B cell (primary cell): Measurements from ENCODE around the gene HNF1B. TPM values are rescaled to one million over a fixed set of nuclear protein-coding genes. Genes with fewer than 3 reads are reported as not detected.

Source experiments
- ATAC-seq: fragments of 200-7000 bp; cut with Tn5 transposase; one replicate; pipeline ENCODE4 v1.10.0; 2021; ENCODE audit warnings: low read depth, mild to moderate bottlenecking, moderate number of reproducible peaks, moderate library complexity
- CTCF ChIA-PET: fragments of 350-600 bp; sonication (Branson Sonifier 250); formaldehyde crosslinking; loops from one replicate; lab custom pipeline; 2021; ENCODE audit warnings: antibody characterized with exemption, inconsistent platforms; lab: Charles Lee
- POLR2A ChIA-PET: fragments of 350-600 bp; sonication (Branson Sonifier 250); formaldehyde crosslinking; loops from one replicate; lab custom pipeline; 2021; ENCODE audit warnings: antibody characterized with exemption; lab: Charles Lee
- DNase-seq: peaks from one replicate; pipeline ENCODE4 v3.0.0; 2013
- H2AFZ ChIP-seq: 2 replicates; pipeline ENCODE4 v1.6.1; 2012; ENCODE audit warnings: mild to moderate bottlenecking, low read depth, low read length; ENCODE audit not compliant: insufficient read depth, poor library complexity, severe bottlenecking
- H3K27ac ChIP-seq, 2 donors: 1 replicate in 1 of 2; 2 replicates in 1 of 2; pipeline ENCODE4 v1.5.1; 2012 to 2013; ENCODE audit warnings: low read length in 2 of 2, mild to moderate bottlenecking in 2 of 2, moderate library complexity in 1 of 2
- H3K27me3 ChIP-seq, 4 experiments: fragments of 200-600 bp in 1 of 4; sonication (generic) in 1 of 4; replicated peaks in 1 of 4; 1 replicate in 2 of 4; 2 replicates in 2 of 4; pipeline versions ENCODE4 v1.6.1 to v1.7.0; 2013 to 2016; ENCODE audit warnings: low read length in 3 of 4, mild to moderate bottlenecking in 2 of 4, mixed read lengths in 1 of 4, moderate library complexity in 1 of 4; ENCODE audit not compliant: insufficient read depth in 4 of 4, control insufficient read depth in 3 of 4; ENCODE audit errors: control extremely low read depth in 1 of 4
- H3K36me3 ChIP-seq, 2 experiments: replicated peaks in 1 of 2; 1 replicate in 1 of 2; 2 replicates in 1 of 2; pipeline versions ENCODE4 v1.6.1 to v1.7.1; 2013; ENCODE audit warnings: low read length in 1 of 2; ENCODE audit not compliant: insufficient read depth in 2 of 2, control insufficient read depth in 1 of 2; ENCODE audit errors: control extremely low read depth in 1 of 2, extremely low read depth in 1 of 2
- H3K4me1 ChIP-seq, 2 donors: fragments of 200-600 bp in 1 of 2; sonication (generic) in 1 of 2; 1 replicate in 1 of 2; 2 replicates in 1 of 2; pipeline versions ENCODE4 v1.5.1 to v1.6.1; 2013 to 2017; ENCODE audit warnings: low read length in 2 of 2; ENCODE audit not compliant: control insufficient read depth in 2 of 2, insufficient read depth in 2 of 2
- H3K4me2 ChIP-seq: replicated peaks from 2 replicates; pipeline ENCODE3; 2012; ENCODE audit warnings: mild to moderate bottlenecking, low read depth, low read length; ENCODE audit not compliant: poor library complexity, severe bottlenecking
- H3K4me3 ChIP-seq, 5 experiments: fragments of 200-600 bp in 1 of 5; sonication (generic) in 1 of 5; 1 replicate in 3 of 5; 2 replicates in 2 of 5; pipeline versions ENCODE4 v1.5.1 to v1.7.0; 2011 to 2016; ENCODE audit warnings: low read length in 4 of 5, mild to moderate bottlenecking in 4 of 5, low read depth in 2 of 5, control low read depth in 1 of 5, moderate library complexity in 1 of 5; ENCODE audit not compliant: insufficient read depth in 1 of 5; ENCODE audit errors: control extremely low read depth in 1 of 5, extremely low read depth in 1 of 5
- H3K79me2 ChIP-seq: fragments of 200-600 bp; sonication (generic); one replicate; pipeline ENCODE4 v1.6.0; 2016; ENCODE audit warnings: low read length; ENCODE audit not compliant: control insufficient read depth, insufficient read depth
- H3K9ac ChIP-seq: fragments of 200-600 bp; sonication (generic); 2 replicates; pipeline ENCODE4 v1.6.1; 2017; ENCODE audit warnings: mild to moderate bottlenecking, low read length, moderate library complexity
- H3K9me3 ChIP-seq, 3 donors: one replicate each; pipeline versions ENCODE4 v1.6.1 to v1.7.1; 2013; ENCODE audit warnings: low read length in 2 of 3; ENCODE audit not compliant: control insufficient read depth in 2 of 3, insufficient read depth in 1 of 3; ENCODE audit errors: control extremely low read depth in 1 of 3
- H4K20me1 ChIP-seq: 2 replicates; pipeline ENCODE4 v1.6.0; 2012; ENCODE audit warnings: mild to moderate bottlenecking, low read length; ENCODE audit not compliant: insufficient read depth, control insufficient read depth, poor library complexity, severe bottlenecking
- H3K27ac Mint-ChIP-seq: one replicate; pipeline ENCODE4 v1.8.0; 2021; ENCODE audit warnings: mixed read lengths
- H3K27me3 Mint-ChIP-seq: one replicate; pipeline ENCODE4 v1.8.0; 2021; ENCODE audit warnings: mixed read lengths
- H3K4me1 Mint-ChIP-seq: one replicate; pipeline ENCODE4 v1.8.0; 2021; ENCODE audit warnings: mixed read lengths
- H3K4me3 Mint-ChIP-seq: one replicate; pipeline ENCODE4 v1.8.0; 2021; ENCODE audit warnings: mixed read lengths
- H3K9me3 Mint-ChIP-seq: one replicate; pipeline ENCODE4 v1.8.0; 2022; ENCODE audit warnings: mixed read lengths; ENCODE audit not compliant: insufficient read depth
- CTCF ChIP-seq: fragments of 200-600 bp; IDR thresholded peaks from one replicate; pipeline ENCODE4 v1.8.0; 2022; ENCODE audit warnings: antibody characterized with exemption, mild to moderate bottlenecking
- EZH2 ChIP-seq: IDR thresholded peaks from 2 replicates; pipeline ENCODE4 v1.6.1; 2012; ENCODE audit warnings: borderline replicate concordance, low read depth, mild to moderate bottlenecking, moderate library complexity, low read length; ENCODE audit not compliant: insufficient read depth, poor library complexity, severe bottlenecking
- WGBS: methylation state at CpG from one replicate; pipeline ENCODE4 v1.1.5; 2013; ENCODE audit warnings: missing lambda C conversion rate; ENCODE audit not compliant: insufficient coverage; 5-methylcytosine and 5-hydroxymethylcytosine counted together
- intact Hi-C: fragments of 100-400 bp; cut with micrococcal nuclease; formaldehyde crosslinking; loops from one replicate; pipeline ENCODE4 v1.10.0; 2022
- polyA plus RNA-seq: library from polyadenylated mRNA; depleted of rRNA; stranded (reverse); fragments of >200 nt; gene quantifications from 2 replicates; pipeline ENCODE4 v1.2.3, GENCODE V29; 2012
- total RNA-seq, 2 donors: library from RNA; stranded (reverse); fragments of 120-200 nt in 1 of 2; gene quantifications; 1 replicate in 1 of 2; 2 replicates in 1 of 2; pipeline versions ENCODE4 v1.2.3 to v1.2.4, GENCODE V29; 2013 to 2022

Gene HNF1B
- total and polyA plus RNA-seq, 2 donors (not counting 1 experiment from before 2014, with no cell fraction given) = 1.5 TPM; not detected in 1

- ChIA-PET POLR2A (no interaction called here), CTCF (no interaction called here)
Observed at GRCh38 chr17:37755455-37755854, 10.6 kb upstream of the HNF1B start.

GRCh38 chr17:37754363-37754762 is 9.5 kb upstream of the HNF1B start:
- Mint-ChIP-seq H3K27ac (no peak overlapping the region), H3K4me3 (no peak overlapping the region), H3K9me3 (no peaks in the 10 kb centered on the region), H3K27me3 (peaks cover 10% of the 10 kb centered on the region), H3K4me1 (no peaks in the 10 kb centered on the region)
- Histone ChIP-seq H3K9me3 (no peaks in the 10 kb centered on the region), H3K4me3 (no peak overlapping the region), H3K9ac (no peak overlapping the region), H3K4me1 (no peaks in the 10 kb centered on the region), H3K27me3 (peaks cover 0 to 4% (median 0%) of the 10 kb centered on the region in 4 experiments), H3K27ac (no peak overlapping the region), H2AFZ (no peak overlapping the region), H3K36me3 (no peaks in the 10 kb centered on the region), H4K20me1 (no peaks in the 10 kb centered on the region), H3K79me2 (no peaks in the 10 kb centered on the region), H3K4me2 (no peak overlapping the region)
- intact Hi-C loops = no loop called here
- ChIA-PET CTCF (no interaction called here), POLR2A (no interaction called here)
- ATAC-seq = no peak
- no peak for DNase-seq
- TF ChIP-seq CTCF (no peak), EZH2 (no peak)
- WGBS = 83% methylated on average over 5 of the region's 5 CpGs

More at GRCh38 chr17:37755455-37755854, 10.6 kb upstream of the HNF1B start:
- Histone ChIP-seq H3K4me1 (no peaks in the 10 kb centered on the region), H2AFZ (no peak overlapping the region), H3K27me3 (peaks cover 0 to 4% (median 0%) of the 10 kb centered on the region in 4 experiments), H4K20me1 (no peaks in the 10 kb centered on the region), H3K9me3 (no peaks in the 10 kb centered on the region), H3K79me2 (no peaks in the 10 kb centered on the region), H3K9ac (no peak overlapping the region), H3K36me3 (no peaks in the 10 kb centered on the region), H3K4me3 (no peak overlapping the region), H3K27ac (no peak overlapping the region), H3K4me2 (no peak overlapping the region)
- Mint-ChIP-seq H3K4me1 (no peaks in the 10 kb centered on the region), H3K9me3 (no peaks in the 10 kb centered on the region), H3K27ac (no peak overlapping the region), H3K27me3 (peaks cover 21% of the 10 kb centered on the region), H3K4me3 (no peak overlapping the region)
- WGBS = 91% methylated on average over 4 of the region's 4 CpGs
- ATAC-seq = no peak
- intact Hi-C loops = no loop called here
- no peak for TF ChIP-seq EZH2
- no peak for TF ChIP-seq CTCF
- no peak for DNase-seq
